ENCODE results near the gene DLX1. TPM values are rescaled to one million over a fixed set of nuclear protein-coding genes. Genes with fewer than 3 reads are reported as not detected.
A peak's percentile ranks its signal among the peaks of the same experiment; 100 is the strongest.
"Not testable (repeated sequence)": the region's sequence is repeated elsewhere in the genome, so short reads cannot be mapped to it uniquely, and the experiment has no call there.

DLX1 gene
- total RNA-seq, 2 experiments from 2014 or later, result not detected

- H3K9me3 Mint-ChIP-seq (ENCODE audit: low read depth), result no peaks in the 10 kb centered on the region
- peaks cover 31% of the 10 kb centered on the region for H3K4me1 Mint-ChIP-seq
- intact Hi-C loops (cut with DNase I, micrococcal nuclease), result loop anchor here in 1 of 2 experiments (5.0 kb wide), 1 partner anchor 354 kb away; no protein-coding TSS in a partner anchor
- peaks cover 61% of the 10 kb centered on the region for H3K27me3 Mint-ChIP-seq
- no peak overlapping the region for H3K4me3 Mint-ChIP-seq
- no peak overlapping the region for H3K27ac Mint-ChIP-seq
- peak; percentile 26 for DNase-seq
- no peaks in the 10 kb centered on the region for H3K36me3 Mint-ChIP-seq (ENCODE audit: low read depth)
- no peak for ATAC-seq
- ChIA-PET CTCF (interaction anchor here (0.8 to 7.3 kb wide), 6 partner anchors 9 to 509 kb away, joined by 3 to 108 read pairs (median 5); no protein-coding TSS in a partner anchor), POLR2A (interaction anchor here (0.6 kb wide), 1 partner anchor 7 kb away, joined by 5 read pairs; no protein-coding TSS in a partner anchor)
Observed at GRCh38 chr2:172107690-172108586, 22.6 kb downstream of the DLX1 start.

GRCh38 chr2:172108587-172108930 is 23.3 kb downstream of the DLX1 start:
- ATAC-seq (no peak), DNase-seq (no peak)
- Mint-ChIP-seq H3K4me1 (peaks cover 26% of the 10 kb centered on the region), H3K27ac (no peak overlapping the region), H3K36me3 (ENCODE audit: low read depth) (no peaks in the 10 kb centered on the region), H3K4me3 (no peak overlapping the region), H3K27me3 (peaks cover 57% of the 10 kb centered on the region), H3K9me3 (ENCODE audit: low read depth) (no peaks in the 10 kb centered on the region)
- intact Hi-C loops (cut with DNase I, micrococcal nuclease), result loop anchor here in 1 of 2 experiments (5.0 kb wide), 1 partner anchor 354 kb away; no protein-coding TSS in a partner anchor
- ChIA-PET CTCF (interaction anchor here (6.3 kb wide), 1 partner anchor 18 kb away, joined by 27 read pairs; no protein-coding TSS in a partner anchor), POLR2A (no interaction called here)

GRCh38 chr2:172109256-172109987 is 24.1 kb downstream of the DLX1 start:
- DNase-seq (no peak), ATAC-seq (no peak)
- Mint-ChIP-seq H3K36me3 (ENCODE audit: low read depth) (no peaks in the 10 kb centered on the region), H3K27me3 (peaks cover 52% of the 10 kb centered on the region), H3K9me3 (ENCODE audit: low read depth) (no peaks in the 10 kb centered on the region), H3K4me3 (no peak overlapping the region), H3K27ac (no peak overlapping the region), H3K4me1 (peaks cover 17% of the 10 kb centered on the region)
- CTCF ChIA-PET, result interaction anchor here (1.0 to 6.3 kb wide), 4 partner anchors 17 to 398 kb away, joined by 3 to 27 read pairs (median 3); no protein-coding TSS in a partner anchor
- intact Hi-C loops (cut with DNase I, micrococcal nuclease), result loop anchor here in 1 of 2 experiments (5.0 kb wide), 1 partner anchor 353 kb away; no protein-coding TSS in a partner anchor
- POLR2A ChIA-PET, result no interaction called here

- intact Hi-C loops (cut with DNase I, micrococcal nuclease), result loop anchor here in 1 of 2 experiments (5.0 kb wide), 1 partner anchor 352 kb away; no protein-coding TSS in a partner anchor
- H3K36me3 Mint-ChIP-seq (ENCODE audit: low read depth), result no peaks in the 10 kb centered on the region
- peaks cover 50% of the 10 kb centered on the region for H3K27me3 Mint-ChIP-seq
- no peak overlapping the region for H3K4me3 Mint-ChIP-seq
- no peak overlapping the region for H3K27ac Mint-ChIP-seq
- ATAC-seq (no peak), DNase-seq (no peak)
- ChIA-PET CTCF (interaction anchor here (1.0 to 1.1 kb wide), 3 partner anchors 17 to 398 kb away, joined by 3 read pairs; no protein-coding TSS in a partner anchor), POLR2A (no interaction called here)
- H3K4me1 Mint-ChIP-seq, result peaks cover 16% of the 10 kb centered on the region
- no peaks in the 10 kb centered on the region for H3K9me3 Mint-ChIP-seq (ENCODE audit: low read depth)
Observed at GRCh38 chr2:172109988-172110811, 24.9 kb downstream of the DLX1 start.

- intact Hi-C loops (cut with DNase I, micrococcal nuclease), result no loop called here
- Mint-ChIP-seq H3K27ac (no peak overlapping the region), H3K4me3 (no peak overlapping the region), H3K9me3 (ENCODE audit: low read depth) (no peaks in the 10 kb centered on the region), H3K4me1 (no peaks in the 10 kb centered on the region), H3K36me3 (ENCODE audit: low read depth) (no peaks in the 10 kb centered on the region), H3K27me3 (peaks cover 25% of the 10 kb centered on the region)
- no peak for ATAC-seq
- ChIA-PET CTCF (interaction anchor here (0.5 to 2.1 kb wide), 12 partner anchors 9 to 1399 kb away, joined by 3 to 8 read pairs (median 4); partner anchors contain the start of gene DLX2), POLR2A (no interaction called here)
- DNase-seq, result no peak
Observed at GRCh38 chr2:172113617-172114016, 28.3 kb downstream of the DLX1 start.

- CTCF ChIA-PET, result interaction anchor here (0.5 to 2.1 kb wide), 11 partner anchors 10 to 1400 kb away, joined by 3 to 8 read pairs (median 3); partner anchors contain the start of gene DLX2
- H3K4me3 Mint-ChIP-seq; H3K27ac Mint-ChIP-seq; H3K4me1 Mint-ChIP-seq; POLR2A ChIA-PET; H3K9me3 Mint-ChIP-seq (ENCODE audit: low read depth); H3K36me3 Mint-ChIP-seq (ENCODE audit: low read depth); intact Hi-C loops (cut with DNase I, micrococcal nuclease); DNase-seq; ATAC-seq: not testable (repeated sequence)
- H3K27me3 Mint-ChIP-seq, result peaks cover 23% of the 10 kb centered on the region
Observed at GRCh38 chr2:172114176-172114575, 28.9 kb downstream of the DLX1 start.

- no peaks in the 10 kb centered on the region for H3K36me3 Mint-ChIP-seq (ENCODE audit: low read depth)
- no peaks in the 10 kb centered on the region for H3K4me1 Mint-ChIP-seq
- peaks cover 19% of the 10 kb centered on the region for H3K27me3 Mint-ChIP-seq
- H3K27ac Mint-ChIP-seq, result no peak overlapping the region
- ATAC-seq (no peak), DNase-seq (no peak)
- ChIA-PET POLR2A (no interaction called here), CTCF (interaction anchor here (0.9 to 2.1 kb wide), 6 partner anchors 8 to 548 kb away, joined by 3 to 7 read pairs (median 3); no protein-coding TSS in a partner anchor)
- H3K4me3 Mint-ChIP-seq, result no peak overlapping the region
- H3K9me3 Mint-ChIP-seq (ENCODE audit: low read depth), result no peaks in the 10 kb centered on the region
- intact Hi-C loops (cut with DNase I, micrococcal nuclease), result no loop called here
Observed at GRCh38 chr2:172114579-172114978, 29.3 kb downstream of the DLX1 start.

- H3K27ac Mint-ChIP-seq, result no peak overlapping the region
- H3K36me3 Mint-ChIP-seq (ENCODE audit: low read depth), result no peaks in the 10 kb centered on the region
- DNase-seq (no peak), ATAC-seq (no peak)
- no peaks in the 10 kb centered on the region for H3K4me1 Mint-ChIP-seq
- intact Hi-C loops (cut with DNase I, micrococcal nuclease), result no loop called here
- H3K4me3 Mint-ChIP-seq, result no peak overlapping the region
- CTCF ChIA-PET, result interaction anchor here (0.6 to 2.0 kb wide), 6 partner anchors 10 to 549 kb away, joined by 3 to 6 read pairs (median 4); partner anchors contain the start of gene DLX1
- POLR2A ChIA-PET, result no interaction called here
- no peaks in the 10 kb centered on the region for H3K9me3 Mint-ChIP-seq (ENCODE audit: low read depth)
- peaks cover 13% of the 10 kb centered on the region for H3K27me3 Mint-ChIP-seq
Observed at GRCh38 chr2:172116107-172116506, 30.8 kb downstream of the DLX1 start.

- no peaks in the 10 kb centered on the region for H3K9me3 Mint-ChIP-seq (ENCODE audit: low read depth)
- CTCF ChIA-PET, result interaction anchor here (0.6 kb wide), 1 partner anchor 380 kb away, joined by 3 read pairs; no protein-coding TSS in a partner anchor
- H3K4me3 Mint-ChIP-seq, result no peak overlapping the region
Observed at GRCh38 chr2:172119089-172119488, 33.8 kb downstream of the DLX1 start.

GRCh38 chr2:172120118-172120517 is 34.8 kb downstream of the DLX1 start:
- Mint-ChIP-seq H3K27me3 (peaks cover 1% of the 10 kb centered on the region), H3K4me3 (no peak overlapping the region), H3K9me3 (ENCODE audit: low read depth) (no peaks in the 10 kb centered on the region), H3K4me1 (no peaks in the 10 kb centered on the region), H3K36me3 (ENCODE audit: low read depth) (no peaks in the 10 kb centered on the region), H3K27ac (no peak overlapping the region)
- POLR2A ChIA-PET, result no interaction called here
- CTCF ChIA-PET, result interaction anchor here (0.6 to 0.7 kb wide), 2 partner anchors 14 to 27 kb away, joined by 3 to 4 read pairs; no protein-coding TSS in a partner anchor
- DNase-seq (no peak), ATAC-seq (no peak)
- intact Hi-C loops (cut with DNase I, micrococcal nuclease), result no loop called here

More at GRCh38 chr2:172119089-172119488, 33.8 kb downstream of the DLX1 start:
- no peak for DNase-seq
- POLR2A ChIA-PET, result no interaction called here
- no peaks in the 10 kb centered on the region for H3K4me1 Mint-ChIP-seq
- peaks cover 5% of the 10 kb centered on the region for H3K27me3 Mint-ChIP-seq
- no peak for ATAC-seq
- intact Hi-C loops (cut with DNase I, micrococcal nuclease), result no loop called here
- no peaks in the 10 kb centered on the region for H3K36me3 Mint-ChIP-seq (ENCODE audit: low read depth)
- H3K27ac Mint-ChIP-seq, result no peak overlapping the region
